GDM1 (cell line): ENCODE measurements around the gene ANGPTL3.

Experiments
- DNase-seq: peaks from one replicate; lab custom pipeline; 2025; lab: John Stamatoyannopoulos, UW

ANGPTL3 gene

GRCh38 chr1:62625415-62625814 is 28.1 kb downstream of the ANGPTL3 start:
- no peak for DNase-seq

GRCh38 chr1:62628506-62628905 is 31.2 kb downstream of the ANGPTL3 start:
- no peak for DNase-seq

- no peak for DNase-seq
Measured at GRCh38 chr1:62637392-62638105, 40.2 kb downstream of the ANGPTL3 start.

GRCh38 chr1:62643283-62643682 is 46.0 kb downstream of the ANGPTL3 start:
- DNase-seq = no peak

GRCh38 chr1:62652387-62652786 is 55.1 kb downstream of the ANGPTL3 start:
- DNase-seq = no peak

GRCh38 chr1:62654744-62655143 is 57.4 kb downstream of the ANGPTL3 start:
- DNase-seq = no peak
